ENCODE results near the gene PCYT1A.
"Not testable (repeated sequence)": the region's sequence is repeated elsewhere in the genome, so short reads cannot be mapped to it uniquely, and the experiment has no call there.

Gene PCYT1A

DNA sequence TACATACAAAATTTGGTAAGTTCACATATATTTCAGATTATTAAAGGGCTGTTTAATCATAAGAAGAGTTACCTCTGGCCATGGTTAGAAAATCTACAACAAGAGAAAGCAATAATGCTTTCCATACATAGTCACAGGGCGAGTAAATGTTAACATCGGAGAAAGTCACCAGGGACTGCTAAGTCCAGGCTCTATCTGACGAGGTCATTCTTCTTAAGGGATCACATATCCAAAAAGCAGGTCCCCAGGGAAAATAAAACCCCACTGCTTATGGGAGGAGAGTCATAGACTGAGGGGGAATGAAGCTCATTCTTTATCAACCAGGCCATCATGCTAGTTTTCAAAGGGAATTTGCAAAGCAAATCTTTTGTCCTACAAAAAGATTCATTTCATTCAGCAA is 3.1 kb downstream of the PCYT1A start:
- DNase-seq = no peak

DNA sequence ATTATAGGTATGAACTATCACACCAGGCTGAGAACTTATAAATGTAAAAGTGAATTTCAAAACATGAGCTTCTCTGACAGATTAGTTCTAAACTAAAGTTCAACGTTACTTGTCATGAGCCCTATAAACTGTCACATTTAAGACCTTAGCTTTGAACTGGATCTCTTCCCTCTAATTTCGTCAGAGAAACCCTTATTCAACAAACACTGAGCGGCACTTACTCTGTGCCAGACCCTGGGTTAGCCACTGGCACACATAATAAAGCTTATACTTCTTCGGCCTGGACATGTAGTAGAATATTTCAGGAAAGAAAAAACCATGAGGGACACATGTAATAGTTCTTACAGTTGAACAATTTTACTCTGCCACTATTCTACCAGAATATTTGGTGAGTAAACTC is 5.6 kb downstream of the PCYT1A start:
- no peak for DNase-seq

DNA sequence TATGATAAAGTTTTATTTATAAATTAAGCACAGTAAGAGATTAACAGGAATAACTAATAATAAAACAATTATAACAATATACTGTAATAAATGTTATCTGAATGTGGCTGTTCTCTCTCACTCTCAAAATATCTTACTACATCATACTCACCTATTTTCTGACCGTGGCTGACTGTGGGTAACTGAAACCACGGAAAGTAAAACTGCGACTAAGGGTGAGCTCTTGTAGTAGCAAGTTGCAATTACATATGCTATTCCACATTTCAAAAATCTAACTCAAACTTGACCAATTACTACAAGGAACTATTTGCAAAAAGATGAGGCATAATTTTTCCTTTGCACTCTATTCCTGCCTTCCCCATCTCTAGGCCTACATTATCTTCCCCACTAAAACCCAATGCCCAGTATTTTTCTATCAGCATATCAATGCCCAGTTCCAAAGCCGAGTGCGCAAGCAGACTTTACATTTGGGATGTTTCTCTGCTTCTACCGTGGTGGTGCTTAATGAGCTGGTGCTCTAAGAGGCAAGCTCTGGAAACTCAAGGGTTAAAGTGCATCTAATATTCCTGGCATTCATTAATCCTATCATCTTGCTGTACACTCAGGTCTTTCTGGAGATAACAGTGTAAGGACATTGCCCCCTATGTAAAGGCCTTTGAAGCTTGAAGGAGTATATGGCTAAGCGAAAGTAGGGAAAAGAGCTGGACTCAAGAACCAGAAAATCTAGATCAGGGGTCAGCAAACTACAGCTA is 6.7 kb downstream of the PCYT1A start:
- no peak for DNase-seq

DNA sequence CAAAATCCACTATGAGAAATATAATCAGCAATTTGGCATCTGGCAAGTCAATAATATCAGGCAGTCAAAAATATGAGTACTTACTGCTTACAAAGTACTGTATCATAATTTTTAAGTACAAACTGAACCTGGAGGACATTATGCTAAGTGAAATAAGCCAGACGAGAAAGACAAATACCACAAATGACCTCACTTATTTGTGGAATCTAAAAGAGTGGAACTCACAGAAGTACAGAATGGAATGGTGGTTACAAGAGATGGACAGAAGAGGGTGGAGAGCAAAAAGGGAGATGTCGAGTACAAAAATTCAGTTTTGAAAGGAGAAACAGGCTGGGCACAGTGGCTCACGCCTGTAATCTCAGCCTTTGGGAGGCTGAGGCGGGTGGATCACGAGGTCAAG is 12.4 kb downstream of the PCYT1A start:
- no peak for DNase-seq

DNA sequence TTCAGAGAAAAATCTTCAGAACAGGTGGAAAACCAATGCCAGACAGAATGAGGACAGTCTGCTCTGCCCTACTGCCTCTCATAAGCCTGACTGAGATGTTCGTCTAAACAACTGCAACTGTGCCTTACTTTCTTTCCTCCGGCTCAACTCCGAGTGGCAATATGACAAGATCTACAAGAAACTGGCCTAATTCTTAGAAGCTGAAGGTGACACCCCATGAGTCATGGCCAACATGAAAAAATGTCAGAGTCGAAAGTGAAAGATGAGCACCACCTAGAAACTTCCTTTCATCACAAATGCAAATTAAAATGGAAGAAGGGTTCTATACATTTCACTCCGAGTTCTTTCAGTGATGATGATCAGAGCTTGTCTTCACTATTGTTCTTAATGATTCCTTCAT is 12.9 kb downstream of the PCYT1A start:
- no peak for DNase-seq

DNA sequence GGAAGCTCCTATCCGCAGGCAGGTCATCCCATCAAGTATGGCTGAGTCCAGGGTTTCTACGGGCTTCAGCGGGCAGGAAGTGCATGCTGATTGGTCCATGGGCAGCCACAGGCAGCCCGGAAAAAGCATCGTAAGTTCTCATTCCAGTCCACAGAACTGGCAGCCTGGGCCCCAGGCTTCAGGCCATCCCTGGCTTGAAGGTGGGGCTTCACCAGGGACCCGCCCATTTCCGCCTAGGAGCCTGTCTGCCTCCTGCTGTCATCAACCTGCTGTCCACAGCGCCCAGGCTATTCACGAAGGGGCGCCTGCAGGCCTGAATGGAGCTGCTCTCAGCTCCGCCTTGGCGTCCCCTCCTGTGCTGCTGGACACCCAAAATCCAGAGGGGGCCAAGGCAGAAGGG is 13.9 kb downstream of the PCYT1A start:
- DNase-seq = no peak

DNA sequence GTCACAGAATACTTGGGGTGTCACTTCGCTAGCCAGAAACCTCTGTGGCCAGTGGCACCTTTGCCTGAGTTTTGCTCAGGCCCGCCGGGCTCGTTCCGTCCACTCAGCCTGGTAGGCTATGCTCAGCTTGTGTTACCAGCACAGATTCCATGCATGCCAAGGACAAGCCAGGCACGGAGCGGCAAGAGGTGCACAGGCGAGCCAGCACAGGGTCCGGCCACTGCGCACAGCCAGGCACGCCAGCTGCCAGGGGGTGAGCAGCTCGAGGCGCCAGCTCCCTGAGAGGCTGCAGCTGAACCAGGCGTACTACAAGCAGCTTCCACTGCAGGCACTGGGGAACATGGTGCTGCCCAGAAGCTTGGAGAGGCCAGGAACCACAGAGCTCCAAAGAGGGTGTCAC is 14.7 kb downstream of the PCYT1A start:
- no peak for DNase-seq

DNA sequence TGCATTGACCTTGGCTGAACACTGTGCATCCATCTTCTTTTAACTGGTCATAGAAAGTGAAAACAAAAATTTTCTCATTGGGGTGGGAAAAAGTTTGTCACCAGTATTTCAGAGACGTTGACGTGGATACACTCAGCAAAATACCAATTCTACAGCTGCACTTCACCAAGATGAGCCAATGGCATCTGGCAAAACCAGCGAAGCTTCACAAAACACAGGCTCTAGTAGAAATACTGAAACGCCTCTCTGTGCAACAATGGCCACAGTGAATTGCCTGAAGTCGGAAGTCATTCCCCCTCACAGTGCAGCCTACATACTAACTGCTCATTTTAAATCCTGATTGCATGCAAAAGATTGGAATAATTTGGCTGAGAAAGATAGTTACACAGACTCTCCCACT is 17.0 kb downstream of the PCYT1A start:
- no peak for DNase-seq

DNA sequence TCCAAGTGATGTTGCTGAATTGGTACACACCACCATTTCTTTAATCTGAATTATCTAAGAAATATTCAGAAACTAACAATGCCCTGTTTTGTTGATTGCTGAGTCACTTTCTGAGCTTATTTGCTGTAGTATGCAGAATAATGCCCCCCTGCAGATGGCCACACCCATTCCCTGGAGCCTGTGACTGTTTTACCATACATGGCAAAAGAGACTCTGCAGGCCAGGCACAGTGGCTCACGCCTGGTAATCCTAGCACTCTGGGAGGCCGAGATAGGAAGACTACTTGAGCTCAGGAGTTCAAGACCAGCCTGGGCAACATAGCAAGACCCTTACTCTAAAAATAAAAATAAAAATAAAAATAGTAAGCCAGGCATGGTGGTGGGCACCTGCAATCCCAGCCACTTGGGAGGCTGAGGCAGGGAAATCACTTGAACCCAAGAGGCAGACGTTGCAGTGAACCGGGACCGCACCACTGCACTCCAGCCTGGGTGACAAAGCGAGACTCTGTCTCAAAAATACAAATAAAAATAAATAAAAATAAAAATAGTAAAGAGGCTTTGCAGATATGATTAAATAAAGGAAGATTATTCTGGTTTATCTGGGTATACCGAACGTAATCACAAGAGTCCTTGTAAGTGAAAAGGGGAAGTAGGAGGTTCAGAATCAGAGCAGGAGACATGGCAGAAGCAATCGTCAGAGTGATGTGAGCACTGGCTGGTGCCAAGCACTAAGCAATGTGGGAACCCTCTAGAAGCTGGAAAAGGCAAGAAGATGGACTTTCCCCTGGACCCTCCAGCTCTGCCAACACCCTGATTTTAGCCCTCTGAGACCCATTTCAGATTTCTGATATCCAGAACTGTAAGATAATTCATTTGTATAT is 19.0 kb downstream of the PCYT1A start:
- no peak for DNase-seq

DNA sequence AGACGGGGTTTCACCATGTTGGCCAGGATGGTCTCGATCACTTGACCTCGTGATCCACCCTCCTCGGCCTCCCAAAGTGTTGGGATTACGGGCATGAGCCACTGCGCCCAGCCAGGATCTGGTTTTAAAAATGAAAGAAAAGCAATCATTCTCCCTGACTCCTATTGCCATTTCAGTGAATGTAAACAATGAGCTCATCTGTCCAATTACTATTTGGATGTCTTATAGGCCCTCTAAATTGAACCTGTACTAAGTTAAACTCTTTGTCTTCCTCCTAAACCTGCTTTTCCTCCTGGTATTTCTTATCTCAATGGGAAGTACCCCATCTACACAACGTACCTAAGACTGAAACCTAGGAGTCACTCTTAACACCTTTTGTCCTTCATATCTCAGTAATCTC is 23.7 kb downstream of the PCYT1A start:
- no peak for DNase-seq

DNA sequence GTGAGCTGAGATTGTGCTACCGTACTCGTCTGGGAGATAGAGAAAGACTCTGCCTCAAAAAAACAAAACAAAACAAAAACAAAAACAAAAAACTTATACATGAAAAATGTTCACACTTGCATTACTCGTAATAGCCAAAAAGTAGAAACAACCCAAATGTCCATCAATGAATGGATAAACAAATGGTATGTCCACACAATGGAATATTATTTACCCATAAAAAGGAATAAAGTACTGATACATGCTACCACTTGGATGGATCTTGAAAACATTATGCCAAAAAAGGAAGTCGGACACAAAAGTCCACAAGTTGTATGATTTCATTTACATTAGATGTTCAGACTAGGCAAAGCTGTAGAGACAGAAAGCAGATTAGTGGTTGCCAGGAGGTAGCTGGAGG is 26.7 kb downstream of the PCYT1A start:
- DNase-seq = no peak

DNA sequence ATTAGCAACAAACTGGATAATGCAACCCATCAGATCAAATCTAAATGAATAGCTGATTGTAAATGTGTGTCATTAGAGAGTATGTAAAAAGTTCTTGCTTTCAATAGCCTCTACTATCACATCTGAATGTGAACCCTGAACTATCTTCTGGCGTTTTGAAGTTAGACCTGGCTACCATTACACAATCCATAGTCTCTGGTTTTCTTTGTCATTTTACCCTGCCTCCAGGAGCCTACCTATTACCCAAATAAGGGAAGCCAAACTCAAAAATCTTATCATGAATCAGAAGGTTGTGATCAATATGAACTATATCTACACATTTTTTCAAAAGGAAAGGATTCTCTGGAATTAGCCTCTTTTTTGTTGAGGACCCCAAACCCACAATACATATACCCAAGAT is 31.8 kb downstream of the PCYT1A start:
- DNase-seq = no peak

DNA sequence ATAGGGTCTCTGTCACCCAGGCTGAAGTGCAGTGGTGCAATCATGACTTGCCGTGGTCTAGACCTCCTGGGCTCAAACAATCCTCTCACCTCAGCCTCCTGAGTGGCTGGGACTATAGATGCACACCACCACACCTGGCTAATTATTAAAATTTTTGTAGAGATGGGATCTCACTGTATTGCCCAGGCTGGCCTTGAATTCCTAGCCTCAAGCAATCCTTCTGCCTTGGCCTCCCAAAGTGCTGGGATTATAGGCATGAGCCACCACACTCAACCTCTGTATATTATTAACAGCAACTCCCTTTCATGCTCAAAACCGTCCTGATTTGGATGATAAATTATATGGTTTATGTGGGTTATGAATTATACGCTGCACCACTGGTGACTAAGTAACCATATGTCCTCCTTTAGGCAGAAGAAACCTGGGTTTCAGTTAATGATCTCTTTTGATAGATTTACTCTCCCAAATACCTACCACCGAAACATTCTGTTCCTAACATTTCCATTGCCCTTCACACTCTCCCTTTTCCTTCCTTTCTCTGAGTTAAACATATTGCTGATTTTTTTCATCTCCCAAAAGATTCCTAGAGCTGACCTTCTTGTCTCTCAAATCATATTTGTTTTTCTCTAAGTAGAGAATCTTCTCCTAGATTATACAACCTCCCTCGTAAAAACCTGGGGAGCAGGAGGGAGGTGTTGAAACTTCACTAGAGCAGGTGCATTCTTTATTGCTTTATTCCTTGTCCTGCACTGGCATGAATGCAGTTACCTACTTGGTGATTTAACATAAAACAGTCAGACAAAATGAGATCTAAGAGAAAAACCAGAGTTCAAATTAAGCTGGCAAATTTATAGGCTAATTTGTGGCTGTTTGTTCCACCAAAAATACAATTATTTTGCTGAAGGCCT is 32.9 kb downstream of the PCYT1A start:
- DNase-seq = no peak

DNA sequence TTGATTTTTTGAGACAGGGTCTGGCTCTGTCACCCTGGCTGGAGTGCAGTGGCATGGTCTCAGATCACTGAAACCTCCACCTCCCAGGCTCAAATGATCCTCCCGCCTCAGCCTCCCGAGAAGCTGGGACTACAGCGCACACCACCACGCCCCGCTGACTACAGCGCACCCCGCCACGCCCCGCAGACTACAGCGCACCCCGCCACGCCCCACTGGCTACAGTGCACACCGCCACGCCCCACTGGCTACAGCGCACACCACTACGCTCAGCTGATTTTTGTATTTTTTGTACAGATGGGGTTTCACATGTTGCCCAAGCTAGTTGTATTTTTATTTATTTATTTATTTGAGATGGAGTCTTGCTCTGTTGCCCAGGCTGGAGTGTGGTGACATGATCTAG is 35.6 kb downstream of the PCYT1A start:
- DNase-seq = no peak

DNA sequence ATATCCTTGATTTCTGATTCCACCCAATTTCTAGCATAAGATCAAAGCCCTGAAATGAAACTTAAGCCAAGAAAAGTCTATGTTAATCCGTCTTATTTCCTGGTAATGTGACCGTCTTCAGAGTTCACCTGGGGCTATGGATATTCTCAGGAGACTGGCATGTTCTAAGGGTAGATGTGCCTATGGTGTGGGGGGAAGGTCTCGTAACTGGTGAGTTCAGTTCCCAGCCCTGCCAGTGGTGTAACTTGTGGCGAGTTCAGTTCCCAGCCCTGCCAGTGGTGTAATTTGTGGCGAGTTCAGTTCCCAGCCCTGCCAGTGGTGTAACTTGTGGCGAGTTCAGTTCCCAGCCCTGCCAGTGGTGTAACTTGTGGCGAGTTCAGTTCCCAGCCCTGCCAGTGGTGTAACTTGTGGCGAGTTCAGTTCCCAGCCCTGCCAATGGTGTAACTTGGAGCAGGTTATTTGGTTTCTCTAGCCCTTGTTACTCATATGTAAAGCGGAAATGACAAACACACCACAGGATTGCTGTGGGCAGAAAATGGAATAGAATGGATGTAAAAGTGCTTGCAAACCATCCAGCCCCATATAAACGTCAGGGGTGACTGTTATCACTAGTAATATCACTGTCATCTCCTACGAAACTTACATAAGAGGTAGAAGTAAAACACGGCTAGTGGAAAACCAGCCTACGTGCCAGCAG is 40.8 kb downstream of the PCYT1A start:
- DNase-seq = no peak

DNA sequence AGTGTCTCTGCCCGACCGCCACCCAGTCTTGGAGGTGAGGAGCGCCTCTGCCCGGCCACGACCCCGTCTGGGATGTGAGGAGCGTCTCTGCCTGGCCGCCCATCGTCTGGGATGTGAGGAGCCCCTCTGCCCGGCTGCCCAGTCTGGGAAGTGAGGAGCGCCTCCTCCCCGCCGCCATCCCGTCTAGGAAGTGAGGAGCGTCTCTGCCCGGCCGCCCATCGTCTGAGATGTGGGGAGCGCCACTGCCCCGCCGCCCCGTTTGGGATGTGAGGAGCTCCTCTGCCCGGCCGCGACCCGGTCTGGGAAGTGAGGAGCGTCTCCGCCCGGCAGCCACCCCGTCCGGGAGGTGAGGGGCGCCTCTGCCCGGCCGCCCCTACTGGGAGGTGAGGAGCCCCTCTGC is 43.4 kb downstream of the PCYT1A start:
- DNase-seq = not testable (repeated sequence)

DNA sequence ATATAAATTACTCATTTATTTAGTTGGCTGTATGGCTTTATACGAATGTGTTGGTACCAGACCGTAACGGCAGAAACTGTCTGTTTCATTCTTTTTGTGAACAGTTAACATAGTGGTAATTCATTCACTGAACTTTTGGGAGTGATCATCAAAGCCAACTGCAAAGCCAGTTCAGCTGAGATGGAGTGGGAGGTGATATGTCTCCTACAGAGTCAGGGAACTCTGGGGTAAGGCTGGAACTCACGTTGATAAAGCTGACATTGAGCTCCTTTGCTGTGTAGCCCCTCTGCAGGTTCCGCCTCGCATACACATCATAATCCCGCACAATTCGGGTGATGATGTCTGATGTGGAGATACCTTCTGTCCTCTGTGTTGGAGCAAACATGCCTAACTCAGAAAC is 45.8 kb downstream of the PCYT1A start:
- no peak for DNase-seq

DNA sequence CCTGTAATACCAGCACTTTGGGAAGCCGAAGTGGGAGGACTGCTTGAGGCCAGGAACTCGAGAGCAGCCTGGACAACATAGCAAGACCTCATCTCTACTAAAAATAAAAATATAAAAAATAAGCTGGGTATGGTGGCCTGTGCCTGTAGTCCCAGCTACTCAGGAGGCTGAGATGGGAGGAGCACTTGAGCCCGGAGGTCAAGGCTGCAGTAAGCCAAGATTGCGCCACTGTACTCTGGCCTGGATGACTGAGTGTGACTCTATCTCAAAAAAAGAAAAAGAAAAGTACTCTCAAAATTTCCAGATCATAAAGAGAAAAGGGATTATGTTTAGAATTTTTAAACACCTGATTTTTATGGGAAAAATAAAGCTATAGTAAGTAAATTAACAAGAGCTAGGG is 47.1 kb downstream of the PCYT1A start:
- DNase-seq = no peak

DNA sequence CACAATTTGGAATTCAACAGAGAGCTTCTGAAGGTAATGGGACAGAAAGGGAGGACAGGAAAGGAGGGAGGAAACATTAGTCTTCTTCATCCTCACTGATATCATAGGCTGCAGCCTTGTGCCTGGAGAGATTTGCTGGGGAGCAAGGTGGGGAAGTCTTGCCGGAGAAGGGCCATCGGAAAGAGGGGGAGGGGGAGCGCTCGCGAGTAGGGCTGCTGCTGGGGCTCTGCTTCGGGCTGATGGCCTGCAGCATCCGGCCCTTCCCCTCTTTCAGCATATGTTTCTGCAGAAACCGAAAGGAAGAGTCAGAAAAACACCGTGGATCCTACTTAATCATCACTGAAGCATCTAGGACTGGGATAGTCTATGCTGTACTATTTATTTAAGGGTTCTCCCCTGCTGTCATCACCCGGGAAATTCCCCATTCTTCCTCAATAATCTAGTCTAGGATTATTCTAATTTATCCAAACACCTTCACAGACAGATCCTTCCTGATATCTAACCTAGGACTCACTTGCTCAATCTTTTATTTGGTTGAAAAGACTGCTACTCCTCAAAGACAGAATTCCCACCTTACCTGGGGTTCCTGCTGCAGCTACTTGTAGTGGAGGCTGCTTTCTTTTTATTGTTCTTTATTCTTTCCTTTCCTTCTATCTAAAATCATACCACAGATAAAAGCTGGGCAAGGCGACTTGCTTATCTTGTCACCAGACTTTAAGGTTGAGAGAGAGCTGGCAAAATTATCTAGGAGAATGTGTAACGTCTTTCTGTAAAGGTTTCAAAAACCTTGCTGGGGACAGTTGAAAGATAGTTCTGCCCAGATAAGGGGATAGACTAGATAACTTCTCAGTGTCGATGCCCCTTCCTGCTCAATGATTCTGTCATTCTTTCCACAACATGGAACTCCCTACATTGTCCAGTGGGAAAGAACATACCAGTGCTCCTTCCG is 48.6 kb downstream of the PCYT1A start:
- no peak for DNase-seq

DNA sequence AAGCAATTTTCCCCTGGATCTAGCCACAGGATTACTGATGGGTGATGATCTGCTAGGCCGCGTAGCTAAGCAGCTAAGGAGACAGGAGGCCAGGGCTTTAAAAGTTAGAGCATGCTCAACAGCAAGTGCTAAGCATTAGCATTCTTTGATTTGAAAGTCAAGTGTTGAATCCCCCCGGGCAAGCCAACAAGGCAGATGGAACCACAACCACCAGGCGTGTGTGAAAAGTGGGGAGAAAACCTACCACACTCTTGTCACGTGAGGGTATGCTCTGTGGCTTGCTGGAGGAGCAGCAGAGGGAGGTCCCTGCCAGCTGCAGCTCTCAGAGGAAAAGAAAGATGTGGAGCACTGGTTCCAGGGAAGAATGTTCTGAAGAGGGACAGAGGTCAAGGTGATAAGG is 50.3 kb downstream of the PCYT1A start:
- DNase-seq = no peak

DNA sequence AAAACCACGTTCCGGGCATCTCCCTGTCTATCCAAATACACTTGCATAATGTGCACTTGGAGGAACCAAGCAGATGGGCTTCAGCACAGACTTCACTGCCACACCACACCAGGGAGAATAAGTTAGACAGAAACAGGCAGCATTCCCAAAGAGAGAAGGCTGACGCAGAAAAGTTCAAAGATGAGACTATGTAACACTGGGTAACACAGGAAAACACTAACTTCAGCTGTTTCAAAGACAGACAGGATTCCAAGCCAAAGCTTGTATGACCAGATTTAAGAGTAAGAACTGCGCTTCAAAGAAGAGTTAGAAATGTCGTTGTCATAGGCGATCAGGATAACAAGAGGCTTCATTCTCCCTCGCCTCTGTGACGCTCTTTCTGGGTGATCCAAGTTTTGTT is 51.3 kb downstream of the PCYT1A start:
- DNase-seq = no peak

Data from activated CD4-positive, CD25-positive, alpha-beta regulatory T cell treated with anti-CD3 and anti-CD28 coated beads, Interleukin-2, amount 50 U/mL, for 72 hours (primary cell).